ENCODE measurements around the gene PRKD2. TPM values are rescaled to one million over a fixed set of nuclear protein-coding genes. Genes with fewer than 3 reads are reported as not detected.

PRKD2 gene
- total RNA-seq, 4 donors from 2014 or later: 40.1 to 201 (median 53.5) TPM

GRCh38 chr19:46737761-46738171, 20.9 kb upstream of the PRKD2 start:
- intact Hi-C loops (cut with DNase I; ENCODE audit: low total_unique reads) (no loop called here), in situ Hi-C loops (cut with MboI; ENCODE audit: low pct_ligation_motif_present in 1 of 4, low pct_unique_long_range_greater_than_20kb in 1 of 4, low sequenced_read_pairs in 3 of 4) (no loop called here)
- no peak for DNase-seq
- H3K9me3 ChIP-seq: no peaks in the 10 kb centered on the region
- H3K36me3 ChIP-seq: peaks cover 0 to 25% (median 10%) of the 10 kb centered on the region in 4 donors
- no peak overlapping the region for H3K27ac ChIP-seq
- peaks cover 0 to 8% (median 3%) of the 10 kb centered on the region in 4 donors for H3K4me1 ChIP-seq
- WGBS, 2 donors (ENCODE audit: low coverage in 1 of 2): 83% methylated on average over 19 of the region's 19 CpGs; no CpG with 5 or more reads in 1 of the 2 donors
- TF ChIP-seq EP300 (IDR thresholded peaks at IDR 0.05; ENCODE audit: low read depth) (no peak), CTCF (IDR thresholded peaks at IDR 0.05) (no peak), POLR2A (IDR thresholded peaks at IDR 0.05) (no peak), POLR2AphosphoS5 (IDR thresholded peaks at IDR 0.05) (no peak)
- H3K27me3 ChIP-seq: no peaks in the 10 kb centered on the region
- H3K4me3 ChIP-seq: no peak overlapping the region

- intact Hi-C loops (cut with DNase I; ENCODE audit: low total_unique reads): no loop called here
- in situ Hi-C loops (cut with MboI; ENCODE audit: low pct_ligation_motif_present in 1 of 4, low pct_unique_long_range_greater_than_20kb in 1 of 4, low sequenced_read_pairs in 3 of 4): no loop called here
- Histone ChIP-seq H3K36me3 (peaks cover 0 to 29% (median 13%) of the 10 kb centered on the region in 4 donors), H3K4me1 (peaks cover 0 to 7% (median 3%) of the 10 kb centered on the region in 4 donors), H3K27ac (no peak overlapping the region), H3K9me3 (no peaks in the 10 kb centered on the region), H3K27me3 (no peaks in the 10 kb centered on the region), H3K4me3 (no peak overlapping the region)
- 80% methylated on average over 7 of the region's 7 CpGs; no CpG with 5 or more reads in 1 of the 2 donors for WGBS, 2 donors (ENCODE audit: low coverage in 1 of 2)
- TF ChIP-seq EP300 (IDR thresholded peaks at IDR 0.05; ENCODE audit: low read depth): no peak
- TF ChIP-seq POLR2A (IDR thresholded peaks at IDR 0.05): no peak
- no peak for TF ChIP-seq CTCF (IDR thresholded peaks at IDR 0.05)
- TF ChIP-seq POLR2AphosphoS5 (IDR thresholded peaks at IDR 0.05): no peak
- DNase-seq: no peak
These were observed 20.4 kb upstream of the PRKD2 start for GRCh38 chr19:46737298-46737654.

- no peak overlapping the region for H3K4me3 ChIP-seq
- no peak overlapping the region for H3K27ac ChIP-seq
- peaks cover 0 to 29% (median 13%) of the 10 kb centered on the region in 4 donors for H3K36me3 ChIP-seq
- in situ Hi-C loops (cut with MboI; ENCODE audit: low pct_ligation_motif_present in 1 of 4, low pct_unique_long_range_greater_than_20kb in 1 of 4, low sequenced_read_pairs in 3 of 4) (no loop called here), intact Hi-C loops (cut with DNase I; ENCODE audit: low total_unique reads) (no loop called here)
- 30 to 84% methylated on average over 2 to 22 of the region's 22 CpGs for WGBS, 2 donors (ENCODE audit: low coverage in 1 of 2)
- H3K9me3 ChIP-seq: no peaks in the 10 kb centered on the region
- no peak for DNase-seq
- H3K4me1 ChIP-seq: peaks cover 0 to 7% (median under 1%) of the 10 kb centered on the region in 4 donors
- H3K27me3 ChIP-seq: no peaks in the 10 kb centered on the region
- no peak for TF ChIP-seq CTCF (IDR thresholded peaks at IDR 0.05)
- no peak for TF ChIP-seq POLR2A (IDR thresholded peaks at IDR 0.05)
- no peak for TF ChIP-seq EP300 (IDR thresholded peaks at IDR 0.05; ENCODE audit: low read depth)
- TF ChIP-seq POLR2AphosphoS5 (IDR thresholded peaks at IDR 0.05): no peak
These were observed 19.8 kb upstream of the PRKD2 start for GRCh38 chr19:46736531-46737297.

GRCh38 chr19:46733690-46734292, 16.9 kb upstream of the PRKD2 start:
- 74 to 82% methylated on average over 4 to 11 of the region's 11 CpGs for WGBS, 2 donors (ENCODE audit: low coverage in 1 of 2)
- Histone ChIP-seq H3K4me3 (no peak overlapping the region), H3K27ac (peak overlapping the region in 2 of 4 donors; percentile 22 to 26), H3K27me3 (no peaks in the 10 kb centered on the region), H3K9me3 (no peaks in the 10 kb centered on the region), H3K4me1 (no peaks in the 10 kb centered on the region), H3K36me3 (peaks cover 0 to 34% (median 17%) of the 10 kb centered on the region in 4 donors)
- DNase-seq: no peak
- no peak for TF ChIP-seq POLR2A (IDR thresholded peaks at IDR 0.05)
- TF ChIP-seq CTCF (IDR thresholded peaks at IDR 0.05): no peak
- TF ChIP-seq POLR2AphosphoS5 (IDR thresholded peaks at IDR 0.05): no peak
- no peak for TF ChIP-seq EP300 (IDR thresholded peaks at IDR 0.05; ENCODE audit: low read depth)
- in situ Hi-C loops (cut with MboI; ENCODE audit: low pct_ligation_motif_present in 1 of 4, low pct_unique_long_range_greater_than_20kb in 1 of 4, low sequenced_read_pairs in 3 of 4) (no loop called here), intact Hi-C loops (cut with DNase I; ENCODE audit: low total_unique reads) (no loop called here)
